Subcutaneous abdominal adipose tissue (tissue), 5 donors: Measurements from ENCODE around the gene NOB1.
"Not testable (repeated sequence)": the region's sequence is repeated elsewhere in the genome, so short reads cannot be mapped to it uniquely, and the experiment has no call there.

Experiments
- H3K27ac ChIP-seq: one replicate; pipeline ENCODE4 v1.7.0; 2013; ENCODE audit warnings: low read depth, mild to moderate bottlenecking, inconsistent platforms, low read length, moderate library complexity
- H3K27me3 ChIP-seq, 5 donors: one replicate each; pipeline ENCODE4 v1.7.0; 2013; ENCODE audit warnings: low read length in 5 of 5, inconsistent platforms in 1 of 5; ENCODE audit not compliant: control insufficient read depth in 5 of 5, insufficient read depth in 4 of 5
- H3K36me3 ChIP-seq, 5 donors: one replicate each; pipeline ENCODE4 v1.7.0; 2013; ENCODE audit warnings: low read length in 5 of 5; ENCODE audit not compliant: control insufficient read depth in 5 of 5, insufficient read depth in 5 of 5
- H3K4me1 ChIP-seq, 5 donors: one replicate each; pipeline ENCODE4 v1.7.0; 2013; ENCODE audit warnings: low read length in 5 of 5, mild to moderate bottlenecking in 3 of 5, moderate library complexity in 1 of 5; ENCODE audit not compliant: control insufficient read depth in 5 of 5, insufficient read depth in 5 of 5
- H3K4me3 ChIP-seq, 5 donors: one replicate each; pipeline ENCODE4 v1.7.0; 2013; ENCODE audit warnings: low read length in 5 of 5, low read depth in 1 of 5
- H3K9ac ChIP-seq, 5 donors: one replicate each; pipeline ENCODE4 v1.7.0; 2013; ENCODE audit warnings: low read length in 5 of 5, mild to moderate bottlenecking in 4 of 5, moderate library complexity in 3 of 5
- H3K9me3 ChIP-seq, 5 donors: one replicate each; pipeline ENCODE4 v1.7.0; 2013; ENCODE audit warnings: low read length in 5 of 5; ENCODE audit not compliant: control insufficient read depth in 5 of 5
- donor health status: healthy.
- donor health status: healthy.
- donor health status: healthy.
- donor health status: healthy.
- donor health status: healthy.

The NOB1 gene

DNA sequence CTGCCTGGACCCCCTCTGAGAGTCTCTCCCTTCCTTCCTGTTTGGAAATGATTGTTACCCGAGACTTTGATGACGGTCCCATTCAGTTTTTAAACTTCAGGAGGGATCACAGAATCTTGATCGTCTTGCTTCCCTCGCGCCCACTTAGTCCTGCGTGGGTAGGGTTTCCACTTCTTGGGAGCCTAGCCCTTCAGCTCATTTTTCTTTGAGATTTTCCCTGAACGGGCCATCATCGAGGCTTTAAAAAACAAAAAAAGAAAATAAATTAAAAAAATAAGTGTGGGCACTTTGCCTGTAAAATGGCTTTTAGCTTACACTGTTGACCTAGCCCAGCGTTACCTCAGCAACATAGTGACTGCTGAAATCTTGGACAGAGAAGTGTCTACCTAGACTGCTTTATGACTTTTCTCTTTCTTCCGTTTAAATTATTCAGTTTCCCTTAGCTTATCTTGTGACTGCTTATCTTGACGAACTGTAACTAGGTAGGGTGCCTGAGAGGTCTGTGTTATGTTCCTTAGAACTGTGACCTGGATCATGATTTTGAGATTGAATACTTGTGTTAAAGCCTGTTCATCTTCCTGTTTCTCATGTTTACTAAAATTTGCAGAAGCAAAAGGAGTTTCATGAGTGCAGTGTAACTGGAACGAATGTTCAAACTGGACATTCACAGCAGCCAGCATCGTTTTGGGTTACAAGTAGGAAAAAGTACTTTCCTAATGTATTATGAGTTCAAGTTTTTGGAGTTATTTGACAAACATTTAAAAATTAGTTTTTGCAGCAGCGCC is 8.3 kb upstream of the NOB1 start:
- no peaks in the 10 kb centered on the region for H3K27me3 ChIP-seq
- H3K4me3 ChIP-seq, result peak overlapping the region; percentile 89 to 99 (median 96)
- no peaks in the 10 kb centered on the region for H3K9me3 ChIP-seq
- peak overlapping the region; percentile 85 to 98 (median 92) for H3K9ac ChIP-seq
- peak overlapping the region; percentile 90 for H3K27ac ChIP-seq
- peaks cover 0 to 20% (median 18%) of the 10 kb centered on the region in 5 donors for H3K4me1 ChIP-seq
- H3K36me3 ChIP-seq, result no peaks in the 10 kb centered on the region

GRCh38 chr16:69761983-69762813 is 7.5 kb upstream of the NOB1 start, which contains the start of gene WWP2:
TSS of gene WWP2 (plus strand) at chr16:69762332. CDS start at chr16:69787011, 24,679 bp downstream.
- peak within 1 kb of the TSS; percentile 85 to 98 (median 92) for H3K9ac ChIP-seq
- H3K27me3 ChIP-seq, result no peaks in the 10 kb centered on the region
- H3K4me1 ChIP-seq, result peaks cover 0 to 20% (median 18%) of the 10 kb centered on the region in 5 donors
- peak within 1 kb of the TSS; percentile 89 to 99 (median 96) for H3K4me3 ChIP-seq
- H3K27ac ChIP-seq, result peak within 1 kb of the TSS; percentile 90
- no peaks in the 10 kb centered on the region for H3K9me3 ChIP-seq
- no peaks in the 10 kb centered on the region for H3K36me3 ChIP-seq

DNA sequence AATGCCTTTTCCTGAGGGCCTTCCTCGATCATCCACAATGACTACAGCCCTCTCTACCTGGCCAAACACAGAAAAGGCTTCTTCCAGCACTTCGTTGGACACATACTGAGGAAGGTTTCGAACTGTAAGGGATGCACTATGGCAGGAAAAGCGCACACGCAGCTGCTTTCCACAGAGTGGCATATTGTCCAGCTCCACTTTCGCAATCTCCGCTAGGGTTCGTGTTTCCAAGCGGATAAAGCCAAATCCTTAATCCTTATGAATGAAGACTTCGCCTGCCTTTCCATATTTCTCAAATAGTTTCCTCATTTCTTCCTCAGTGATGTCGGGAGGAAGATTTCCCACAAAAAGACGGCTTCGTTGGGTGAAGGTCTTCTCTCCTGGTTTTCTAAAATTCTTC is 2.6 kb upstream of the NOB1 start:
- H3K27me3 ChIP-seq, H3K36me3 ChIP-seq, H3K9ac ChIP-seq, H3K4me3 ChIP-seq, H3K9me3 ChIP-seq, H3K27ac ChIP-seq: not testable (repeated sequence)
- H3K4me1 ChIP-seq, result peaks cover 1 to 24% (median 22%) of the 10 kb centered on the region in 5 donors

DNA sequence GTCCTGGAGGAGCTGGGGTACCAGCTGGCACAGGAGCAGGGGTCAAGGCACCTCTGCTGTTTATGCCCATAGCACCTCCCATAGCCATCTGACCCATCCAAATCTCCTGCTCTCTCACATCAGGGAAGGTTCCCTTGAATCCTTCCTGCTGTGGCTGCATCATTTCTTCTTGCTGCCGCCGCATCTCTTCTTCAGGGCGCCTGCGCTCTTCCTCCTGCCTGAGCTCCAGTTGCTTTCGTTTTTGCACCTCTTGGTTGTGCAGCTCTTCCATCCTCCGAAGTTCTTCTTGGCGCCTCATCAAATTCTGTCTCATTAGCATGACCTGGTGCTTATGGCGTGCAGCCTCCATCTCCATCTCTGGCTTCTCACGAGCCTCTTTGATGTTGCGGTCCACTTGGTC is 2.0 kb upstream of the NOB1 start:
- Histone ChIP-seq H3K27ac (no peak overlapping the region), H3K36me3 (peaks cover 0 to 4% (median 3%) of the 10 kb centered on the region in 5 donors), H3K27me3 (no peaks in the 10 kb centered on the region), H3K9ac (no peak overlapping the region), H3K4me1 (peaks cover 1 to 21% (median 18%) of the 10 kb centered on the region in 5 donors), H3K9me3 (no peaks in the 10 kb centered on the region), H3K4me3 (no peak overlapping the region)

GRCh38 chr16:69754143-69754468 is 620 bp downstream of the NOB1 start:
- H3K9ac ChIP-seq, result peak overlapping the region; percentile 39 to 95 (median 79)
- H3K36me3 ChIP-seq, result peaks cover 3 to 21% (median 14%) of the 10 kb centered on the region in 5 donors
- peaks cover 1 to 18% (median 16%) of the 10 kb centered on the region in 5 donors for H3K4me1 ChIP-seq
- H3K9me3 ChIP-seq, result no peaks in the 10 kb centered on the region
- H3K27ac ChIP-seq, result peak overlapping the region; percentile 80
- H3K4me3 ChIP-seq, result peak overlapping the region; percentile 79 to 98 (median 94)
- H3K27me3 ChIP-seq, result no peaks in the 10 kb centered on the region

GRCh38 chr16:69748694-69749345 is 5.9 kb downstream of the NOB1 start:
- Histone ChIP-seq H3K9ac (no peak overlapping the region), H3K4me1 (peaks cover 1 to 10% (median 9%) of the 10 kb centered on the region in 5 donors), H3K36me3 (peaks cover 3 to 74% (median 55%) of the 10 kb centered on the region in 5 donors), H3K4me3 (no peak overlapping the region), H3K9me3 (no peaks in the 10 kb centered on the region), H3K27ac (no peak overlapping the region), H3K27me3 (no peaks in the 10 kb centered on the region)

DNA sequence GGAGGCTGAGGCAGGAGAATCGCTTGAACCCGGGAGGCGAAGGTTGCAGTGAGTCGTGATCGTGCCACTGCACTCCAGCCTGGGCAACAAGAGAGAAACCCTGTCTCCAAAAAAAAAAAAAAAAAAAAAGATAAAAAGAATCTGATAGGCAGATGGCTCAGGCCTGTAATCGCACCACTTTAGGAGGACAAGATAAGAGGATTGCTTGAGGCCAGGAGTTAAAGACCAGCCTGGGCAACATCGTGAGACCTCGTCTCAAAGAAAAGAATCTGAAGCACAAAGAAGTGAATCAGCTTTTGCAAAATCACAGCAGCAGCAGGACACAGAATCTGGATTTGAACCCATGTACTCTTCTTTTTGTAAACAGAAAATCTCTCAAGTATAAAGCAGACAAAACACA is 7.6 kb downstream of the NOB1 start:
- Histone ChIP-seq H3K4me3 (no peak overlapping the region), H3K27me3 (no peaks in the 10 kb centered on the region), H3K9me3 (no peaks in the 10 kb centered on the region), H3K36me3 (peaks cover 3 to 87% (median 68%) of the 10 kb centered on the region in 5 donors), H3K4me1 (peaks cover 0 to 7% (median 2%) of the 10 kb centered on the region in 5 donors), H3K9ac (no peak overlapping the region), H3K27ac (no peak overlapping the region)

- H3K9me3 ChIP-seq, result no peaks in the 10 kb centered on the region
- H3K36me3 ChIP-seq, result peaks cover 6 to 90% (median 72%) of the 10 kb centered on the region in 5 donors
- H3K9ac ChIP-seq, result no peak overlapping the region
- H3K4me3 ChIP-seq, result no peak overlapping the region
- H3K27ac ChIP-seq, result no peak overlapping the region
- peaks cover 0 to 17% (median 14%) of the 10 kb centered on the region in 5 donors for H3K4me1 ChIP-seq
- H3K27me3 ChIP-seq, result no peaks in the 10 kb centered on the region
Measured at GRCh38 chr16:69745959-69746358, 8.8 kb downstream of the NOB1 start.

DNA sequence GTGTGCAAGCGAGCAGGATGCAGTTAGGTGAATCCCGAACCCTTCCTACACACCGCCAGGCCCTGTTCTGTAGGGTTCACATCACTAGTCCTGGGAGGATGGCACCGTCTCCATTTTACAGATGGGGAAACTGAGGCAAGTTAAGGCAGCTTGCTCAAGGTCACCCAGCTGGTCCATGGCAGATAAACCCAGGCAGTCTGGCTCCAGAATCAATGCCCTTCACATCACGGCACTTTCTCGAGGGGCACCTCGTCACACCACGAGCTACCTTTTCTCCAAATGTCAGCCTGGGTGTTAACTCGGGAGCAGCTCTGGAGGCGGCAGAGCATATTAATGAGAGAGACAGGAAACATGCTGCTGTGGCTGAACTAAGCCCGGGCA is 9.5 kb downstream of the NOB1 start:
- Histone ChIP-seq H3K9me3 (no peaks in the 10 kb centered on the region), H3K27ac (no peak overlapping the region), H3K27me3 (no peaks in the 10 kb centered on the region), H3K9ac (no peak overlapping the region), H3K4me3 (no peak overlapping the region), H3K4me1 (peaks cover 0 to 17% (median 15%) of the 10 kb centered on the region in 5 donors), H3K36me3 (peaks cover 3 to 87% (median 69%) of the 10 kb centered on the region in 5 donors)
